ENCODE measurements around the gene WAPL. TPM values are rescaled to one million over a fixed set of nuclear protein-coding genes. Genes with fewer than 3 reads are reported as not detected.

Gene WAPL
- total and polyA plus RNA-seq, 2 of the 13 experiments (the other 11 are each of a cell fraction or from before 2014, with no cell fraction given) = 13.2 to 43.5 TPM

- no peak for TF ChIP-seq PAX8 (CRISPR knock-in tag; IDR thresholded peaks at IDR 0.05; ENCODE audit: borderline replicate concordance)
- TF ChIP-seq ZFP91 (CRISPR knock-in tag; IDR thresholded peaks at IDR 0.05; ENCODE audit: borderline replicate concordance) = no peak; the same call in 1 of the 2 replicates
Measured at GRCh38 chr10:86520871-86521677, 518 bp downstream of the WAPL start (continued).

DNA sequence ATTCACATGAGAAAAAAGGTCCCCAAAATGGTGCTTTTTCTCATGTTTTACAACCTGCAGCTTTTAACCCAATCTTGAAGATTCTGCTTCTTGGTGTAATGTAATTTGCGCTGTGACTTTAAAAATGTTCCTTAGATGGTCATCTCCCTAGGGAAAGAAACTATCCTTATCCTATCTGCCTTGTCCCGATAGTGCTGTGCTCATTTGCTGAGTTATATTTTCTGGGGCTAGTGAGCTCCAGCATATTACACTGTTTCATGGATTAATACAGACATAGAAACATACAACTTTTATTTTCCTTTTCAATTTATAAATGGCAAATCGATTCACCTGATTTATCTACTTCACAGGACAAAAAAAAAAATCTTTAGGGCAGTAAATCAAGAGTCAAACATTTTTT, 2.8 kb downstream of the WAPL start:
- H3K9ac ChIP-seq (ENCODE audit: insufficient read depth, low read depth, low read length) = no peak overlapping the region
- ATAC-seq (no peak), FAIRE-seq (no peak), DNase-seq (ENCODE audit: low spot score) (no peak)
- CTCF ChIA-PET (ENCODE audit: low intra/inter-chr PET ratio, low total read pairs) = no interaction called here
- in situ Hi-C loops (cut with HindIII; ENCODE audit: extremely low pct_ligation_motif_present, low pct_unique_long_range_greater_than_20kb) (no loop called here), intact Hi-C loops (cut with micrococcal nuclease; ENCODE audit: unreplicated experiment) (no loop called here)
- BruUV-seq (replicated peaks) = no TSS peak
- peak overlapping the region; percentile 8 to 79 (median 73); a peak in 4 of 6 replicates for H3K4me3 ChIP-seq (replicated peaks in 1 of 3; ENCODE audit: insufficient read depth in 1 of 3, low read depth in 2 of 3, low read length in 3 of 3)
- TF ChIP-seq STAG1 (CRISPR knock-in tag; IDR thresholded peaks at IDR 0.05) (no peak), SMAD9 (CRISPR knock-in tag; IDR thresholded peaks at IDR 0.05) (no peak)
- TF ChIP-seq, protein P1, sequence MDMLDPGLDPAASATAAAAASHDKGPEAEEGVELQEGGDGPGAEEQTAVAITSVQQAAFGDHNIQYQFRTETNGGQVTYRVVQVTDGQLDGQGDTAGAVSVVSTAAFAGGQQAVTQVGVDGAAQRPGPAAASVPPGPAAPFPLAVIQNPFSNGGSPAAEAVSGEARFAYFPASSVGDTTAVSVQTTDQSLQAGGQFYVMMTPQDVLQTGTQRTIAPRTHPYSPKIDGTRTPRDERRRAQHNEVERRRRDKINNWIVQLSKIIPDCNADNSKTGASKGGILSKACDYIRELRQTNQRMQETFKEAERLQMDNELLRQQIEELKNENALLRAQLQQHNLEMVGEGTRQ (IDR thresholded peaks at IDR 0.05; ENCODE audit: low read depth, low read length) = no peak
- TF ChIP-seq, protein P1 (CRISPR knock-in tag; IDR thresholded peaks at IDR 0.05; ENCODE audit: borderline replicate concordance) = 0 out of 2 replicates have a peak, but pooled peaks have one; percentile 29
- H3K27me3 ChIP-seq (ENCODE audit: control insufficient read depth in 1 of 2, insufficient read depth in 2 of 2, low read length in 2 of 2) = no peaks in the 10 kb centered on the region; a peak in 1 of 5 replicates
- H3K36me3 ChIP-seq (replicated peaks in 1 of 2; ENCODE audit: control insufficient read depth in 1 of 2, insufficient read depth in 2 of 2, low read length in 2 of 2) = peaks cover 4 to 30% of the 10 kb centered on the region in 2 experiments; a peak in 3 of 5 replicates
- WGBS (ENCODE audit: low lambda C conversion rate) = 61% methylated on average over 3 of the region's 3 CpGs
- peak overlapping the region; percentile 88 for H3K4me2 ChIP-seq (ENCODE audit: low read depth, low read length)
- POLR2A ChIA-PET = no interaction called here
- H3K79me2 ChIP-seq (ENCODE audit: insufficient read depth, low read length) = peaks cover 89% of the 10 kb centered on the region
- peaks cover 28% of the 10 kb centered on the region for H4K20me1 ChIP-seq (ENCODE audit: insufficient read depth, low read length)
- no peak overlapping the region for H3K27ac ChIP-seq (ENCODE audit: extremely low read length, insufficient read depth, low read length)
- H3K9me3 ChIP-seq (ENCODE audit: low read length) = no peaks in the 10 kb centered on the region
- no peak overlapping the region for H2AFZ ChIP-seq (ENCODE audit: low read length)
- H3K4me1 ChIP-seq (ENCODE audit: insufficient read depth, low read length) = peaks cover 74% of the 10 kb centered on the region
